ENCODE results near the gene POU2F1. TPM values are rescaled to one million over a fixed set of nuclear protein-coding genes. Genes with fewer than 3 reads are reported as not detected.

POU2F1 gene
- total RNA-seq, 1 donor from 2014 or later = 15.3 TPM

- no peaks in the 10 kb centered on the region for H3K36me3 Mint-ChIP-seq (ENCODE audit: unreplicated experiment)
- peak; percentile 13 for DNase-seq (ENCODE audit: extremely low spot score, unreplicated experiment)
- H3K27me3 Mint-ChIP-seq (ENCODE audit: unreplicated experiment) = peaks cover 12% of the 10 kb centered on the region
- H3K4me1 Mint-ChIP-seq (ENCODE audit: unreplicated experiment) = no peaks in the 10 kb centered on the region
- H3K27ac Mint-ChIP-seq (ENCODE audit: unreplicated experiment) = no peak overlapping the region
- H3K9me3 Mint-ChIP-seq (ENCODE audit: unreplicated experiment) = no peaks in the 10 kb centered on the region
- H3K4me3 Mint-ChIP-seq (ENCODE audit: unreplicated experiment) = no peak overlapping the region
- no peak for TF ChIP-seq CTCF (IDR thresholded peaks at IDR 0.05)
These were observed 223.1 kb downstream of the POU2F1 start for GRCh38 chr1:167443757-167444156.

- no peak for DNase-seq (ENCODE audit: extremely low spot score, unreplicated experiment)
- Mint-ChIP-seq H3K36me3 (ENCODE audit: unreplicated experiment) (no peaks in the 10 kb centered on the region), H3K4me1 (ENCODE audit: unreplicated experiment) (no peaks in the 10 kb centered on the region), H3K9me3 (ENCODE audit: unreplicated experiment) (no peaks in the 10 kb centered on the region), H3K27ac (ENCODE audit: unreplicated experiment) (no peak overlapping the region), H3K4me3 (ENCODE audit: unreplicated experiment) (no peak overlapping the region), H3K27me3 (ENCODE audit: unreplicated experiment) (peaks cover 11% of the 10 kb centered on the region)
- no peak for TF ChIP-seq CTCF (IDR thresholded peaks at IDR 0.05)
These were observed 226.3 kb downstream of the POU2F1 start for GRCh38 chr1:167446966-167447365.

- H3K4me3 Mint-ChIP-seq (ENCODE audit: unreplicated experiment) = no peak overlapping the region
These were observed 226.9 kb downstream of the POU2F1 start for GRCh38 chr1:167447521-167448136.

GRCh38 chr1:167450843-167451242 is 230.2 kb downstream of the POU2F1 start:
- peaks cover 4% of the 10 kb centered on the region for H3K4me1 Mint-ChIP-seq (ENCODE audit: unreplicated experiment)
- H3K36me3 Mint-ChIP-seq (ENCODE audit: unreplicated experiment) = no peaks in the 10 kb centered on the region
- no peak overlapping the region for H3K27ac Mint-ChIP-seq (ENCODE audit: unreplicated experiment)
- no peak overlapping the region for H3K4me3 Mint-ChIP-seq (ENCODE audit: unreplicated experiment)
- no peak for TF ChIP-seq CTCF (IDR thresholded peaks at IDR 0.05)
- peaks cover 9% of the 10 kb centered on the region for H3K27me3 Mint-ChIP-seq (ENCODE audit: unreplicated experiment)
- no peak for DNase-seq (ENCODE audit: extremely low spot score, unreplicated experiment)
- H3K9me3 Mint-ChIP-seq (ENCODE audit: unreplicated experiment) = no peaks in the 10 kb centered on the region

More at GRCh38 chr1:167447521-167448136, 226.9 kb downstream of the POU2F1 start:
- H3K36me3 Mint-ChIP-seq (ENCODE audit: unreplicated experiment) = no peaks in the 10 kb centered on the region
- H3K27me3 Mint-ChIP-seq (ENCODE audit: unreplicated experiment) = peaks cover 16% of the 10 kb centered on the region
- no peak overlapping the region for H3K27ac Mint-ChIP-seq (ENCODE audit: unreplicated experiment)
- H3K4me1 Mint-ChIP-seq (ENCODE audit: unreplicated experiment) = no peaks in the 10 kb centered on the region
- no peak for DNase-seq (ENCODE audit: extremely low spot score, unreplicated experiment)
- no peak for TF ChIP-seq CTCF (IDR thresholded peaks at IDR 0.05)
- no peaks in the 10 kb centered on the region for H3K9me3 Mint-ChIP-seq (ENCODE audit: unreplicated experiment)

- H3K27me3 Mint-ChIP-seq (ENCODE audit: unreplicated experiment) = peaks cover 11% of the 10 kb centered on the region
- H3K36me3 Mint-ChIP-seq (ENCODE audit: unreplicated experiment) = no peaks in the 10 kb centered on the region
- no peaks in the 10 kb centered on the region for H3K9me3 Mint-ChIP-seq (ENCODE audit: unreplicated experiment)
- H3K27ac Mint-ChIP-seq (ENCODE audit: unreplicated experiment) = no peak overlapping the region
- TF ChIP-seq CTCF (IDR thresholded peaks at IDR 0.05) = no peak
- no peak overlapping the region for H3K4me3 Mint-ChIP-seq (ENCODE audit: unreplicated experiment)
- no peak for DNase-seq (ENCODE audit: extremely low spot score, unreplicated experiment)
- peaks cover 8% of the 10 kb centered on the region for H3K4me1 Mint-ChIP-seq (ENCODE audit: unreplicated experiment)
These were observed 231.8 kb downstream of the POU2F1 start for GRCh38 chr1:167452483-167452882.

All from osteocyte (in vitro differentiated cells).